Stimulated activated CD8-positive, alpha-beta memory T cell treated with anti-CD3 and anti-CD28 coated beads, Interleukin-12 subunit alpha, Interleukin-12 subunit beta, amount 100 ng/mL, for 24 hours (primary cell): ENCODE measurements around the gene MRPS18A.
"Not testable (repeated sequence)": the region's sequence is repeated elsewhere in the genome, so short reads cannot be mapped to it uniquely, and the experiment has no call there.

Source experiments
- DNase-seq: peaks from one replicate; pipeline ENCODE4 v3.0.0-alpha.2; 2020; ENCODE audit errors: extremely low read depth

MRPS18A gene

GRCh38 chr6:43717389-43717788, 29.8 kb upstream of the MRPS18A start:
- no peak for DNase-seq

DNA sequence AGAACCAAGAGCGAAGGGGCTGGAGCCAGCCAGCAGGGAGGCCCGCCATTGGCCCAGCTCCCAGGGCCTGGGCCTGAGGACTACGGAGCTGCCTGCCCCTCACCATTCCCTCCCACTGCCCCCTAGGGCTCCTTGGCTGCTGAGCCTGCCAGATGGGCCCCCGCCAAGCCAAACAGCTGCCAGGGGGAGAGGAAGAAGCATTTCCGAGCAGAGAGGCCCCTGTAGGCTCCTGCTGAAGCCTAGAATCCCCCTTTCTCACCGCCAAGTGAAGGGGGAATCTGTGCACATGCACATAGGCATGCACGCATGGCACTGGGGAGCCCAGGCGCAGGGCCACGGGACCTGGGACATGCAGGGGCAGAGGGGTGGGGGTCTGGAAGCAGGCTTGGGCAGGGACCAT, 28.5 kb upstream of the MRPS18A start:
- DNase-seq = no peak

DNA sequence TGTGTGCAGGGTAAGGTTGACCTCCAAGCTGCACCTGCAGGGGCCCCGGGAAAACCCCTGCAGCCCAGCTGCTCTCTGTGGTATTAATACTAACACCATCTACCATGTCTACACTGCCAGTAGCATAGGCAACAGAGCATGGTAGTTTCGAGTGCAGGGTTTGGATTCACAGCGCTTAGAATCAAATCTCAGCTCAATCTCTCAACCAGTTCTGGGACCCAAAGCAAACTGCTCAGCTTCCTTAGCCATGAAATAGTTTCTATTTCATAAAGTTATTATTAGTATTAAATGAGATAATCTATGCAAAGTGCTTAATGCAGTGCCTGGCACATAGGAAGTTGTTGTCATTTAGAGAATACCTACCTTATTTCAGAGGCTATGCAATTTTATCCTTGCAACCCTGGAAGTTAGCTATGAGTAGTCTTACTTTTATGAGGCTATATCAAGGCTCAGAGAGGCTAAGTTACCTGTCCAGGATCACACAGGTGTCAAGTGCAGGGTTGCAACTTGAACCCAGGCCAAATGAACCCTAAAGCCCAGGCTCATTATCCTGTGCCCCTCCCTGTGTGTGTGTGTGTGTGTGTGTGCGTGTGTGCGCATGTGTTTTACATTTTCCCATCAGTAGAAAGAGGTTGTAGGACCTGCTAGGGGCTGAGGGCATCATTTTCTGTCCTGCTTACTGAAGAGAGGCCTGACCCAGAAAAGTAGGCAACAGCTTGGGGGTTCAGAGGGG, 27.6 kb upstream of the MRPS18A start:
- no peak for DNase-seq

GRCh38 chr6:43714311-43715055, 26.9 kb upstream of the MRPS18A start:
- DNase-seq = no peak

DNA sequence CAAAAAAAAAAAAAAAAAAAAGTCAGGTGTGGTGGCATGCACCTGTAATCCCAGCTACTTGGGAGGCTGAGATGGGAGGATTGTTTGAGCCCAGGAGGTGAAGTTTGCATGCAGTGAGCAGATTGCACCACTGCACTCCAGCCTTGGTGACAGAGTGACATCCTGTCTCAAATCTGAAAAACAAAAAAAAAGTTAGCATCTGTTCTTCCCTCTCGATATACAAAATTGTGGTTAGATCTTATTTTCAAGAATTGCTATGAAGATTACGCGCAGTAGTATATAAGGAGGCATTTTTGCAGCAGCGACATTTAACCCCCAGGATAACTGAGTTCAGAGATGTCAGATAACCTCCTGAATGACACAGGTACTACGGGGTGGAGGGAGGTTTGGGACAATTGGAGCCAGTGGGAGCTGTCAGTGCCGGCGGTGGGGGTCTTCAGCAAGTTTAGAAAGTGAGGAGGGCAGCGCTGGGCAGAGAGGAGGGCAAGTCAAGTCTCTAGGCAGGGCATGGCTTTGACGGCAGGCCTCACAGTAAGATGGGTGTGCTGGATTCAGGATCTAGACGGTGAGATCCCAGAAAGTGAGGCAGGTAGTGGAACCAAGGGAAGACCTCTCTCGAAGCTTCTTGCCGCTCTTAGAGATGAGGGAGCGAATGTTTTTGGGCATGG, 26.2 kb upstream of the MRPS18A start:
- no peak for DNase-seq

GRCh38 chr6:43712579-43712978, 25.0 kb upstream of the MRPS18A start:
- no peak for DNase-seq

DNA sequence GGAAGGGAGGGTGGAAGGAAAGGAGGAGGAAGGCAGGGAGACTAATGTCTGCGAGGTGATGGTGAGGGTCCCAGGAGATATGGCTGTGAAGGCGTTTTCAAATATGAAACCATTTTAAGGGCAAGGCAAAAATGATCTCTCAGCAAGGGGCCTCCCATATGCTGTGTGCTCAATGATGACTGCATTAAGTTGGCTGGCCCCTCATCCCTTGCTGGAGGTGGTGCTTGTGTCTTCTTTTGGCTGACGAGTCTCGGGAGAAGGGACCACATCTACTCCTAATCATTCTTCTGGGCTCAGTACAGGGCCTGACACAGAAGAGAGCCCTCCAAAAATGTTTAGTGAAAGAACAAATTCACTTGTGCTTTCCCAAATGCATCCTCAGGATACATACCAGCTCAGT, 23.0 kb upstream of the MRPS18A start:
- no peak for DNase-seq

DNA sequence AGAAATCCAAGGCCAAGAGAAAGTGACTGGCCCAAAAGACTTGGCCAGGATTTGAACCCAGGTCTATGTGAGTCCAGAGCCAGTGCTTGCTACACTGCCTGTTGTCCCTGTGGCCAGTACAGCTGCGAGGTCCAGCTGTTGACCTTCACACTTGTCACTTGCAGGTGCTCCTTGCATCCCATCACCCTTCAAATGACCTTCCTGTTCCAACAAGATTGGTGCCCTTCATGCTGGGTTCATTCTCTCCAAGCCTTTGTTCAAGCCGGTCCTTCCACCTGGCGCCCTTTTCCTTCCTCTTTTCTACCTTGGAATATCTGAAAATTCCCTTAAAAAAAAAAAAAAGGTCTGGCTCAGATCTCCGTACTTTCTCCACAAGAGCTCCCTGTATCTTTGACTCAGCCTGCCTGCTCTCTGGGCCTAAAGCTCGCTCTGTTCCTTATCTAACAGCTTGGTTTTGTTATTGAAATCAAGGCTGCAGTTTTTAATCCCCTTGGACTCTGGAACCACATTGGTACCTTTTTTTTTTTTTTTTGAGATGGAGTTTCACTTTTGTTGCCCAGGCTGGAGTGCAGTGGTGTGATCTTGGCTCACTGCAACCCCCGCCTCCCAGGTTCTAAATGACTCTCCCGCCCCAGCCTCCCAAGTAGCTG, 22.2 kb upstream of the MRPS18A start:
- DNase-seq = no peak

- no peak for DNase-seq
Observed at GRCh38 chr6:43708860-43709653, 21.5 kb upstream of the MRPS18A start.

DNA sequence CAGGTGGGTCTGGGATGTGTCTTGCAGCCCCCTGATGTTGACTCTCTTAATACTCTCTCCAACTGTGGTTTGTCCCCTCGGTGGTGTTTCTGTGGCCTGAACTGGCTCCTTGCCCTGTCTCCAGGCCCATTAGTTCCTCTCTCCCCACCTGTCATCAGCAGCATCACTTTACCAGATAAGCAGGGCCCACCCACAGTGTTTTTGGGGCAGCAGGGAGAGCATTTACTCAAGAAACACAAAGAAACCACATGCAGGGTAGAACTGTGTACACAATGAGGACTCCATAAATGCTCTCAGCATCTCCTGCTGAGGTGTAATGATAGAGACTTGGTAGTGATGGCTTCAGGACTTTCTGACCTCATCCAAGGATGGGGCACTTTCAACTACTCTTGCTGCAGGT, 20.2 kb upstream of the MRPS18A start:
- no peak for DNase-seq

- DNase-seq = no peak
Observed at GRCh38 chr6:43707269-43707668, 19.7 kb upstream of the MRPS18A start.

GRCh38 chr6:43706788-43707187, 19.2 kb upstream of the MRPS18A start:
- DNase-seq = no peak

DNA sequence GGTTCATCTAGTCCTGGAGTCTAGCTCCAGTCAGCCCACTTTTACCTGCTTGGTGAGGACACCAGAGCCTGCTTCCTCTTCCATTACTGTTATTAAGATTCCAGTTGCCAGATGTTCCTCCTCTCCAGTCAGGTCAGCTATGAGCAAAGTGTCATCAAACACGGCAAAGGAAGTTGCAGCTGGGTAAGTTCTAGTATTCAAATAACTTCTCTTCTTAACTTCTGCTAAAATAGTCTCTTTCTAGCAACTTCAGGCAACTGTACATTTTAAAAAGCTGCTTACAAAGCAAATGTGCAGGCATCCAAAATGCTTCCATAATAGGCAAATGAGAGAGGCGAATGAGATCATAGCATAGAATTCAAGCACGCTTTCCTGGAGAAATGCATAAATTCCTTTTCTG, 18.4 kb upstream of the MRPS18A start:
- DNase-seq = no peak

- no peak for DNase-seq
Observed at GRCh38 chr6:43703512-43704429, 16.2 kb upstream of the MRPS18A start.

DNA sequence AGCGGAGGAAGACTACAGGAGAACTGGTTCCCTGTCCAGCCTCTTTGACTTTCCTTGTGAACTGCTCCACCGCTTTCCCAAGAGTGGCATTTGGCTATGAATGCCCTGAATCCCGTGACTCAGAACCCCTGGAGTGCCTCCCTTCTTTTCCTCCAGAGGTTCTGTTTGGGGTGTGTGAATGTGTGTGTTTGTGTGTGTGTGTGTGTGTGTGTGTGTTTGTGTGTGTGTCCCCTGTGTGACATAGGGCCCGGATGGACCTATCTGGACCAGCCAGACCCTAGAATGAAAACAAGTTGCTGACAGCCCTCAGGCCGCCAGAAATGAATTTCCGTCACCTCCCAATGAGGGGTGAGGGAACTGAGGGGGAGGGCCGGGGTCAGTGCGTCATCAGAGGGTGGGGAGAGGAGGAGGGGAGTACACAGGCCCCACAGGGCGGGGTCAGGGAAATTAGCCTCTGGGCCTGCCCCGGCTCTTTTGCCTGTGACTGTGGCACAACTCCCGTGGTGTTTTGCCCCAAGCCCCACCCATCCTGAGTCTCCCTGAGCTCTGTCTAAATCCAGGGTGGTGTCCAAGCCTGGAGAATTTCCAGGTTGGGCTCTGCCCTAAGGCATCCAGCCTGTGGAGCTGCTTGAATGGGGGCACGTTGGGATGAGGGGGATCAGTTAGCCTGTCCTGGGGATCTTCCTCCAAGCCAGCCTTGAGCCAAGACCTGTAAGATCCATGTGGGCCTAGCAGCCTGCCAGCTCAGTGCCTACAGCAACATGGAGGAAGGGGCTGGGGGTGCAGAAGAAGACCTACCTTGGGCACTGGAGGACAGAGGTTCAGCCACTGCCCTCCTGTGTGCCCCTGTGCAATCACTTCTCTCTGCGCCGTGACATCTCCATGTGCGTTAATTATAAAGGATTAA, 15.2 kb upstream of the MRPS18A start:
- no peak for DNase-seq

DNA sequence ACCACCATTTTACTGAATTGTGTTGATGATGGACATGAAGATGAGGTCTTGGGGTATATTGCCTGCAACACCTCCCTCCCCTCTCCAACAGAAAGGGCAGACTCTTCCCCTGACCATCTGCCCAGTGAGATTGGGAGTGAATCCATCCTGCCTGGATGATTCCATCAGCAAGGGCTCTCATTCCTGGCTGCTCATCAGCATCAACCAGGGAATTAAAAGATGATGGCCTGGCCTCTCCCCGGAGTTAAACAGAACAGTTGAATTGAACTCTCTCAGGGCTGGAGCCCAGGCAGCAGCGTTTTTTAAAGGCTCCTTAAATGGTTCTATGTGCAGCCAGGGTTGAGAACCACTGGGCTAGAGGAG, 14.6 kb upstream of the MRPS18A start:
- no peak for DNase-seq

GRCh38 chr6:43700939-43701560, 13.5 kb upstream of the MRPS18A start:
- not testable (repeated sequence) for DNase-seq

DNA sequence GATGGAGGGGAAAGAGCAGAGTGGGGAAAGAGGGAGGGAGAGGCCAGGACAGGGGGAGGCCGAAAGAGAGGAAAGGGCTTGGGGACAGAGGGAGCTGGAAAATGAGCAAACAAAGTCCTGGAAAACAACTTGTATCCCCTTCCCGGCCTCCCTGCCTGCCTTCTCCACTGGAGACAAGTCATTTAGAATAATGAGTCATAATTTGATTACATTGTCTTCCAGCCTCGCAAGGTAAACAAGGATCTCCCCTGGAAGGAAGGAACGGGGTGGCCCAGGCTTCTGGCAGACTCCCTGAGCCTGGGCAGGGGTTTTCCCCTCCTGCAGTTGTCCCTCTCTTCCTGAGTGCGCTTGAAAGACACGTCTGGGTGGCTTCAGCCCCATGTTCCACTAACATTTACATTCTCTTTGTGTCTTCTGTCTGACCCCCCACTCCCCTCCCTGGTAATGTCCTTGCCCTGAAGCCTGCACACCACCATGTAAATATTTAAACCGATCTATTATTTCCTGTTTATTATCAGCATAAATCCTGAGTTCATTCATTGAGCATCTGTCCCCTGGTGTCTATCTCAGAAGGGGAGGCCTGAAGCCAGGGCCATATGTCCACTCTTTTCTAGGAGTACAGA, 12.1 kb upstream of the MRPS18A start:
- no peak for DNase-seq
